Heart left ventricle (tissue), 16 donors: Measurements from ENCODE around the gene GATA2. TPM values are rescaled to one million over a fixed set of nuclear protein-coding genes. Genes with fewer than 3 reads are reported as not detected.

Source experiments
- ATAC-seq, 4 donors: fragments of 200-7000 bp; cut with Tn5 transposase; one replicate each; pipeline ENCODE4 v1.9.1; 2020 to 2022; ENCODE audit warnings: moderate library complexity in 4 of 4, mild to moderate bottlenecking in 3 of 4, moderate number of reproducible peaks in 1 of 4
- DNase-seq, 5 donors: peaks; one replicate each; pipeline ENCODE4 v3.0.0-alpha.2; 2020
- H3K27ac ChIP-seq, 12 donors: fragments of 200-600 bp; sonication (generic) in 4 of 12; one replicate each; pipeline versions ENCODE4 v1.5.0 to v1.8.0; 2016 to 2022; ENCODE audit warnings: mild to moderate bottlenecking in 2 of 12
- H3K27me3 ChIP-seq, 9 donors: fragments of 200-600 bp; sonication (generic) in 2 of 9; one replicate each; pipeline versions ENCODE4 v1.5.1 to v1.8.0; 2016 to 2022; ENCODE audit warnings: mild to moderate bottlenecking in 3 of 9
- H3K36me3 ChIP-seq, 9 donors: fragments of 200-600 bp; sonication (generic) in 2 of 9; one replicate each; pipeline versions ENCODE4 v1.5.0 to v1.8.0; 2018 to 2022; ENCODE audit warnings: mild to moderate bottlenecking in 2 of 9
- H3K4me1 ChIP-seq, 12 donors: fragments of 200-600 bp; sonication (generic) in 4 of 12; one replicate each; pipeline versions ENCODE4 v1.5.0 to v1.8.0; 2016 to 2022; ENCODE audit warnings: mild to moderate bottlenecking in 3 of 12
- H3K4me3 ChIP-seq, 12 donors: fragments of 200-600 bp; sonication (generic) in 4 of 12; one replicate each; pipeline versions ENCODE4 v1.5.0 to v1.8.0; 2017 to 2022; ENCODE audit warnings: mild to moderate bottlenecking in 9 of 12, moderate library complexity in 4 of 12
- H3K9me3 ChIP-seq, 12 donors: fragments of 200-600 bp; sonication (generic) in 4 of 12; one replicate each; pipeline versions ENCODE4 v1.5.0 to v1.8.0; 2016 to 2022; ENCODE audit warnings: mild to moderate bottlenecking in 1 of 12
- CTCF ChIP-seq, 12 donors: fragments of 200-600 bp; sonication (generic) in 4 of 12; IDR thresholded peaks; one replicate each; pipeline versions ENCODE4 v1.5.0 to v1.8.0; 2018 to 2022; ENCODE audit warnings: antibody characterized with exemption in 12 of 12, mild to moderate bottlenecking in 5 of 12
- POLR2A ChIP-seq, 2 donors: fragments of 450-650 bp; IDR thresholded peaks; one replicate each; pipeline ENCODE4 v1.6.1; 2017; ENCODE audit warnings: antibody characterized with exemption in 2 of 2, mild to moderate bottlenecking in 2 of 2, moderate library complexity in 2 of 2
- WGBS, 4 donors: extraction: QIAGEN DNeasy Blood & Tissue Kit in 2 of 4; methylation state at CpG; one replicate each; pipeline versions ENCODE4 v1.1.5 to v1.1.7; 2013 to 2018; 5-methylcytosine and 5-hydroxymethylcytosine counted together
- intact Hi-C, 10 donors: fragments of 100-400 bp; cut with DNase I; formaldehyde crosslinking; loops; one replicate each; pipeline versions ENCODE4 v1.11.1 to v1.14.2; 2022
- polyA plus RNA-seq, 2 donors: library from polyadenylated mRNA; stranded (reverse); fragments of 200-250 nt; gene quantifications; one replicate each; pipeline ENCODE4 v1.2.3, GENCODE V29; 2013
- total RNA-seq, 9 donors: library from RNA; depleted of rRNA in 2 of 9; stranded (reverse); fragments of >200 nt in 2 of 9; fragmentation: NEBNext Ultra II Directional in 3 of 9; extraction: Animal tissue kit (Norgen Biotek cat#: 25700) in 3 of 9; gene quantifications; one replicate each; pipeline versions ENCODE4 v1.1.0 to v1.2.4, GENCODE V29; 2016 to 2023
- donor health status: ischemic (EF 13 %, LVEDD 7.1; RV severe dilation, severe dysfunction).
- donor health status: healthy with polysubstance abuse.
- donor health status: DM: no; HTN: yes; CAD: no.
- donor health status: DM: no; HTN: no; CAD: no.
- donor health status: ischemic (EF 25% LVEDD 6.9; RV normal size, moderate dysfunction).
- donor health status: ischemic (EF 25% LVEDD 5.7; RV mildly dilated, moderate dysfunction).
- donor health status: healthy.
- donor health status: DM: yes; HTN: yes; CAD: no.
- donor health status: ischemic (EF 35%, LVEDD 5.7; RV mildly dilated, moderate dysfunction).
- donor health status: nonischemic (EF 11% LVEDD 7.7; RV severe dilation, severe dysfunction).
- donor health status: DM: yes; HTN: yes; CAD: no.
- donor health status: PGD.
- donor health status: ischemic (EF 29% LVEDD 5.4; RV normal size, mild dysfunction).
- donor health status: nonischemic (EF 23%, LVEDD 6.1; RV moderate dilation, normal function).

Gene GATA2
- total and polyA plus RNA-seq, 11 donors = 6.0 to 30.7 (median 12.8) TPM

- Histone ChIP-seq H3K4me3 (no peak overlapping the region), H3K27me3 (peaks cover 0 to 22% (median 0%) of the 10 kb centered on the region in 9 donors), H3K4me1 (no peaks in the 10 kb centered on the region), H3K36me3 (no peaks in the 10 kb centered on the region), H3K9me3 (no peaks in the 10 kb centered on the region), H3K27ac (no peak overlapping the region)
- no peak for ATAC-seq
- 28 to 49% (median 31%) methylated on average over 1 of the region's 1 CpG for WGBS, 4 donors
- DNase-seq = no peak
- intact Hi-C loops = loop anchor here in 3 of 10 donors (1.0 to 10.0 kb wide), 4 partner anchors 33 to 144 kb away; no protein-coding TSS in a partner anchor
- TF ChIP-seq CTCF (IDR thresholded peaks at IDR 0.05) = no peak
- no peak for TF ChIP-seq POLR2A (IDR thresholded peaks at IDR 0.05)
These were observed 28.3 kb downstream of the GATA2 start for GRCh38 chr3:128464702-128465101.

- Histone ChIP-seq H3K4me1 (no peaks in the 10 kb centered on the region), H3K27ac (no peak overlapping the region), H3K9me3 (no peaks in the 10 kb centered on the region), H3K27me3 (peaks cover 0 to 20% (median 0%) of the 10 kb centered on the region in 9 donors), H3K4me3 (no peak overlapping the region), H3K36me3 (no peaks in the 10 kb centered on the region)
- ATAC-seq = peak in 1 of 4 donors; percentile 53
- TF ChIP-seq POLR2A (IDR thresholded peaks at IDR 0.05) = no peak
- TF ChIP-seq CTCF (IDR thresholded peaks at IDR 0.05) = peak; percentile 27 to 60 (median 38)
- intact Hi-C loops = loop anchor here in 3 of 10 donors (1.0 to 10.0 kb wide), 3 partner anchors 33 to 144 kb away; no protein-coding TSS in a partner anchor
- no peak for DNase-seq
- 56 to 66% (median 62%) methylated on average over 7 of the region's 7 CpGs for WGBS, 4 donors
These were observed 28.8 kb downstream of the GATA2 start for GRCh38 chr3:128464188-128464587.

GRCh38 chr3:128463771-128464170 is 29.2 kb downstream of the GATA2 start:
- TF ChIP-seq POLR2A (IDR thresholded peaks at IDR 0.05) (no peak), CTCF (IDR thresholded peaks at IDR 0.05) (no peak)
- intact Hi-C loops = loop anchor here in 3 of 10 donors (1.0 to 10.0 kb wide), 3 partner anchors 34 to 145 kb away; no protein-coding TSS in a partner anchor
- H3K36me3 ChIP-seq = no peaks in the 10 kb centered on the region
- H3K27me3 ChIP-seq = peaks cover 0 to 15% (median 0%) of the 10 kb centered on the region in 9 donors
- no peak for DNase-seq
- H3K4me3 ChIP-seq = no peak overlapping the region
- 89 to 97% (median 91%) methylated on average over 10 of the region's 10 CpGs for whole genome bisulfite sequencing, 4 donors
- H3K27ac ChIP-seq = no peak overlapping the region
- no peaks in the 10 kb centered on the region for H3K9me3 ChIP-seq
- no peak for ATAC-seq
- H3K4me1 ChIP-seq = no peaks in the 10 kb centered on the region

- Histone ChIP-seq H3K27ac (no peak overlapping the region), H3K9me3 (no peaks in the 10 kb centered on the region), H3K36me3 (no peaks in the 10 kb centered on the region), H3K27me3 (peaks cover 0 to 11% (median 0%) of the 10 kb centered on the region in 9 donors), H3K4me1 (no peaks in the 10 kb centered on the region), H3K4me3 (no peak overlapping the region)
- DNase-seq (no peak), ATAC-seq (no peak)
- TF ChIP-seq POLR2A (IDR thresholded peaks at IDR 0.05) = no peak
- TF ChIP-seq CTCF (IDR thresholded peaks at IDR 0.05) = no peak
- WGBS, 4 donors = 72 to 83% (median 78%) methylated on average over 8 to 11 of the region's 11 CpGs
- intact Hi-C loops = loop anchor here in 1 of 10 donors (10.0 kb wide), 1 partner anchor 121 kb away; no protein-coding TSS in a partner anchor
These were observed 29.6 kb downstream of the GATA2 start for GRCh38 chr3:128463354-128463753.
